NCI-H510A (cell line): ENCODE results near the gene PBX4.
"Not testable (repeated sequence)": the region's sequence is repeated elsewhere in the genome, so short reads cannot be mapped to it uniquely, and the experiment has no call there.

Source experiments
- DNase-seq: peaks from one replicate; lab custom pipeline; 2025; lab: John Stamatoyannopoulos, UW

PBX4 gene

DNA sequence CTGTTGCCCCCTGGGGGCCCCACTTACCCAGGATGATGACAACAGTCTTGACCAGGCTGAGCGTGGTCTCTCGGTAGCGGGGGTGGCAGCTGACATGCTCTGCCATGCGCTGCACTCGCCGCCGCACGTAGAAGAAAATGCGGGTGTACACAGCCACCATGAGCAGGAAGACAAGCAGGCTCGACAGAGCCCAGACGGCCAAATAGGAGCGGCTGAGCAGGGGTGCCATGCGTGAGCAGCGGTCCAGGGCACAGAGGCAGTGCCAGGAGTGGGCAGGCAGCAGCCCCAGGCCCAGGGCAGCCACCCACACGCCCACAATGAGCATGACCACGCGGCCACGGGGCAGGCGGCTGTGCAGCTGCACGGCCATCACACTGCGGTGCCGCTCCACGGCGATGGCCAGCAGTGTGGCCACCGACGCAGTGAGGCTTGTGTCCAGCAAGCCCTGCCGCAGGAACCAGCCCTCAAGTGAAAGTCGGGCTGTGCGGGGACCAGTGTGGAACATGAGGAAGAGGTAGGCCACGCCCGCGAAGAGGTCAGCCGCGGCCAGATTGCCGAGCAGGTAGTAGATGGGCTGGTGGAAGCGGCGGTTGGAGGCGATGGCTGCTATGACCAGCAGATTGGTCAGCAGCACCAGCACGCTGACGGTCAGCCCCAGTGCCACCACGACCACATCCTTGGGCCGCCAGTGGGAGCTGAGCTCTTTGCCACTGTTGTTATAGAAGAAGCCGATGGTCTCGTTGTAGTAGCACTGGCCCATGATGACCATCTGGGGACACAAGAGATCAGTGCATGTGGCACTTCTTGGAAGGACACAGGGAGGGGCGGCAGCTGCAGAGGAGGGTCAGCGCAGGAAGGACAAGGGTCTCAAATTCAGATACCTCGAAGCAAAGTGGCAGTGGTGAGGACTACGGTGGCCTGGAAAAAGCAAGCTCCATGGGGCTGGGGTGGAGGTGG is 8.3 kb upstream of the PBX4 start:
- DNase-seq, result no peak

- no peak for DNase-seq
Observed at GRCh38 chr19:19624032-19624570, 5.6 kb upstream of the PBX4 start.

GRCh38 chr19:19623383-19623782 is 4.9 kb upstream of the PBX4 start:
- no peak for DNase-seq

- DNase-seq, result no peak
Observed at GRCh38 chr19:19619849-19620210, 1.3 kb upstream of the PBX4 start.

- DNase-seq, result no peak
Observed at GRCh38 chr19:19619181-19619848, 828 bp upstream of the PBX4 start.

DNA sequence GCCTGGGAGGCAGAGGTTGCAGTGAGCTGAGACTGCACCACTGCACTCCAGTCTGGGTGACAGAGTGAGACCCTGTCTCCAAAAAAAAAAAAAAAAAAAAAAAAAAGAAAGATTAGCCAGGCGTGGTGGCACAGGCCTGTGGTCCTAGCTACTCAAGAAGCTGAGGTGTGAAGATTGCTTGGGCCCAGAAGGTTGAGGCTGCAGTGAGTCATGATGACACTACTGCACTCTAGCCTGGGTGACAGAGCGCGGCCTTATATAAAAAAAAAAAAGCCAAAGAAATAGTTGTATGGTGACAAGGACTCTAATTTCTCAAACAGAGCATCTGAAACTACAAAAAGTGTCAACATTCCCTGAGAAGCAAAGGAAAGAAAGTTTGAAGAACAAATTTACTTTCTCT is 3.4 kb downstream of the PBX4 start:
- DNase-seq, result no peak

- no peak for DNase-seq
Observed at GRCh38 chr19:19613506-19613905, 5.0 kb downstream of the PBX4 start.

GRCh38 chr19:19610376-19611202 is 7.9 kb downstream of the PBX4 start:
- no peak for DNase-seq

- DNase-seq, result not testable (repeated sequence)
Observed at GRCh38 chr19:19606686-19607085, 11.8 kb downstream of the PBX4 start.

- DNase-seq, result no peak
Observed at GRCh38 chr19:19606021-19606420, 12.5 kb downstream of the PBX4 start.

DNA sequence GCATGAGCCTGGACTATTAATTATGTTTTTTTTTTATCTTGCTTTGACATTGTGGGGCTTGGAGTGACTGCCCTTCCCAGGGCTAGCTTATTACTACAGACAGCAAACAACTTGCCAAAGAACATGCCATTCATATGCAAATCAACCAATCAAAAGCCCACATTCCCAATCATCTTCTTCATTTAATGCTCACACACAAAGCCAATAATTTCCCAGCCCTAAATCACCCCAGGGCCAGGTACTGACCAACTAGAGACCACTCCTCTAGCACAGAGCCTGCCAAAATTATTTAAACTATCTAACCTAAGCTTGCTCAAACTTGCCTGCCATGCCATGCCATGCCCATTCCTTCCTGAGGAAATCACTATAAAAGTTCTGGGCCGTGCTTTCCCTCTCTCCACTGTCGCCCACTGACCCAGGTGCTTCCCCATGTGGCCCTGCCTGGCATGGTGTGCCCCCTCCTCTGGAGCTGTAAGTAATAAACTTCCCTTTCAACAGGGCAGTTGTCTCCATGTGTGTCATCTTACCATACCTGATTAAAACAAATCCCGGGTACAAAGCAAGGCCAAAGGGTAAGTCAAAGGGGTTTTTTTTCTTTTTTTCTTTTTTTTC is 15.7 kb downstream of the PBX4 start:
- no peak for DNase-seq

- DNase-seq, result no peak
Observed at GRCh38 chr19:19602136-19602712, 16.3 kb downstream of the PBX4 start.

GRCh38 chr19:19600793-19601330 is 17.6 kb downstream of the PBX4 start:
- DNase-seq, result no peak

- DNase-seq, result not testable (repeated sequence)
Observed at GRCh38 chr19:19598728-19599451, 19.6 kb downstream of the PBX4 start.

GRCh38 chr19:19597809-19598306 is 20.6 kb downstream of the PBX4 start:
- DNase-seq, result no peak

DNA sequence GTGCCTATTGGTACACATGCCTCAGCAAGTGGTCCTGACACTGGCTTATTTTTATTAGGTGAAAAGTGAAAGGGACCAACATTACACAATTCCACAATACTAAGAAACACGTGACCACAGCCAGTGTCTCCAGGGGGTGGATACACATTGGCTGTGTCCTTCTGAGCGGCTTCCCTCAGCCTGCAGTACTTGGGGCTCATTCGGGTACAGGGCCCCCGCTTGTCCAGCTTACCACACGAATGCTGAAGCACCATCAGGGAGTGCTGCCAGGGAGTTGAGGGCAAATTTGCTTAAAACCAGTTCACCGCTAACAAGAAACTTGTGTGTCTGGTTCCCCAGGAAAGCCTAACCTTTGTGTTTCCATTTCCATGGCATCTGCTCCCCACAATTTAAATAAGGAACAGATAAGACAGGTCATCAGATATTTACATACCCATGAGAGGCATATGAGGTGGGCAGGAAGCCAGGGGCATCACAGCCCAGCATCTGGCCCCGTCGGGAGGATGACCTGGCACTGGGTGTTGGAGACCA is 23.3 kb downstream of the PBX4 start:
- no peak for DNase-seq

DNA sequence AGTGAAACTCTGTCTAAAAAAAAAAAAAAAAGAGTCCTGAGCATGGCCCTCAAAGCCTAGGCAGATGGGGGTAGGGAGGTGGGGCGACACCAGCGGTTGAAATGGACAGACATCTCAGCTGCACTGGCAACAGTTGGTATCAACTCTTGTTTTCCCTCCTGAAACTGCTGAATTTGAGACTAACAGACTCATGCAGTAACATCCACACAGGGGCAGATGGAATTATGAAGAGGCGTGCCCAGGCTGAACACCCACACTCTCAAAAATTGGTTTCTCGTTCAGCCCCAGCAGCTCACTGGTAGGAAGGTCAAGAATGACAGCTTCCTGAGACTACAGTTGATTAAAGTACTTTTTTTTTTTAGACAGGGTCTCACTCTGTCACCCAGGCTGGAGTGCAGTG is 24.1 kb downstream of the PBX4 start:
- DNase-seq, result no peak

DNA sequence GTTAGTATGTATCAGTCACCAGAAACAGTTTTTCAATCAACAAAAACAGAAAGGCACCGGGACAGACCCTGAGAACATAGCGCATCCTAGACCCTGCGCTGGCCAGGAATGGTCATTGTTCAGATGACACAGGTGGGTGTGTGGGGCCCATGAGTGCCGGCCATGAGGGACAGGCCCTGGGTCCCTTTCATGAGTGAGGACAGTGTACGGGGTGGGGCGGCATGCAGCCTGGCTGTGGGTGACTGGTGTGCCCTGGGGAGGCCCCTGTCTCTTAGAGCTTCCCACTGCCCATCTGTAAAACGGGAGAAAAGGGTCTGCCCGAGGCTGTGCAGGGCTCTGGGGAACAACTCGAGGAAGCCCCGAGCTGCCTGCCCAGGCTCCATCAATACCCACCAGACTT is 25.8 kb downstream of the PBX4 start:
- no peak for DNase-seq

DNA sequence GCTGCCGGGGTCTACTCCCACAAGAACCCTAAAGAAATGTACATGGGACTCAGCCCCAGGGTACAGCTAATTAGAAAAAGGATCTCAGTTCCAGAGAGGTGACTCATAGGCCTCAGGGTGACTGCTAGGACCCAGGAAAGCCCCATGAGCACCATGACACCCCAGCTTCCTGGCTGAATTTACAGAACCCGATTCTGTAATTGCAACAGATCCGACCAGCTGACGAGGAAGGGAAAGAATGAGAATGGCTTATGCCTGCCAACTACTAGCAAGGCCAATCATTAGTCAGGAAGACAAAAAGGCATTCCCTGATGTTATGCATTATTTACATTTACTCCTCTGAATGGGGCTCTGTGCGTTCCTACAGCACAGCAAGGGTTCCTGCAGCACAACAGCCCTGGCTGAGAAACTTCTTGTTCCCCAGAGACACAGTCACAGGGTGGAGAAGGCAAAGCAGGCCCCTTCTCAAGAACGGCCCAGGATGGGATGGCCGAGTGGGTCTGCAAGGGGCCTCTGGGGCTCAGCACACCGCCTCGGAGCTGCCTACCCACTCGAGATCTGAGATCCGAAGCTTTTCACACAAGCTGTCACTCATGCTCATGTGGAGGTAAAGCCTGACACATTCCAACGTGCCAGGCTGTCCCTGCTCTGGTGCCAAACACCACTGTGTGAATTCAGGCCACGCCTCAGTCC is 27.2 kb downstream of the PBX4 start:
- DNase-seq, result no peak
